ENCODE measurements around the gene VPS8. TPM values are rescaled to one million over a fixed set of nuclear protein-coding genes. Genes with fewer than 3 reads are reported as not detected.

Gene VPS8, protein sequence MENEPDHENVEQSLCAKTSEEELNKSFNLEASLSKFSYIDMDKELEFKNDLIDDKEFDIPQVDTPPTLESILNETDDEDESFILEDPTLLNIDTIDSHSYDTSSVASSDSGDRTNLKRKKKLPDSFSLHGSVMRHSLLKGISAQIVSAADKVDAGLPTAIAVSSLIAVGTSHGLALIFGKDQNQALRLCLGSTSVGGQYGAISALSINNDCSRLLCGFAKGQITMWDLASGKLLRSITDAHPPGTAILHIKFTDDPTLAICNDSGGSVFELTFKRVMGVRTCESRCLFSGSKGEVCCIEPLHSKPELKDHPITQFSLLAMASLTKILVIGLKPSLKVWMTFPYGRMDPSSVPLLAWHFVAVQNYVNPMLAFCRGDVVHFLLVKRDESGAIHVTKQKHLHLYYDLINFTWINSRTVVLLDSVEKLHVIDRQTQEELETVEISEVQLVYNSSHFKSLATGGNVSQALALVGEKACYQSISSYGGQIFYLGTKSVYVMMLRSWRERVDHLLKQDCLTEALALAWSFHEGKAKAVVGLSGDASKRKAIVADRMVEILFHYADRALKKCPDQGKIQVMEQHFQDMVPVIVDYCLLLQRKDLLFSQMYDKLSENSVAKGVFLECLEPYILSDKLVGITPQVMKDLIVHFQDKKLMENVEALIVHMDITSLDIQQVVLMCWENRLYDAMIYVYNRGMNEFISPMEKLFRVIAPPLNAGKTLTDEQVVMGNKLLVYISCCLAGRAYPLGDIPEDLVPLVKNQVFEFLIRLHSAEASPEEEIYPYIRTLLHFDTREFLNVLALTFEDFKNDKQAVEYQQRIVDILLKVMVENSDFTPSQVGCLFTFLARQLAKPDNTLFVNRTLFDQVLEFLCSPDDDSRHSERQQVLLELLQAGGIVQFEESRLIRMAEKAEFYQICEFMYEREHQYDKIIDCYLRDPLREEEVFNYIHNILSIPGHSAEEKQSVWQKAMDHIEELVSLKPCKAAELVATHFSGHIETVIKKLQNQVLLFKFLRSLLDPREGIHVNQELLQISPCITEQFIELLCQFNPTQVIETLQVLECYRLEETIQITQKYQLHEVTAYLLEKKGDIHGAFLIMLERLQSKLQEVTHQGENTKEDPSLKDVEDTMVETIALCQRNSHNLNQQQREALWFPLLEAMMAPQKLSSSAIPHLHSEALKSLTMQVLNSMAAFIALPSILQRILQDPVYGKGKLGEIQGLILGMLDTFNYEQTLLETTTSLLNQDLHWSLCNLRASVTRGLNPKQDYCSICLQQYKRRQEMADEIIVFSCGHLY (N-terminal part only)
- 10 to 100 TPM; 39.2 to 52.7 TPM for total RNA-seq

DNA sequence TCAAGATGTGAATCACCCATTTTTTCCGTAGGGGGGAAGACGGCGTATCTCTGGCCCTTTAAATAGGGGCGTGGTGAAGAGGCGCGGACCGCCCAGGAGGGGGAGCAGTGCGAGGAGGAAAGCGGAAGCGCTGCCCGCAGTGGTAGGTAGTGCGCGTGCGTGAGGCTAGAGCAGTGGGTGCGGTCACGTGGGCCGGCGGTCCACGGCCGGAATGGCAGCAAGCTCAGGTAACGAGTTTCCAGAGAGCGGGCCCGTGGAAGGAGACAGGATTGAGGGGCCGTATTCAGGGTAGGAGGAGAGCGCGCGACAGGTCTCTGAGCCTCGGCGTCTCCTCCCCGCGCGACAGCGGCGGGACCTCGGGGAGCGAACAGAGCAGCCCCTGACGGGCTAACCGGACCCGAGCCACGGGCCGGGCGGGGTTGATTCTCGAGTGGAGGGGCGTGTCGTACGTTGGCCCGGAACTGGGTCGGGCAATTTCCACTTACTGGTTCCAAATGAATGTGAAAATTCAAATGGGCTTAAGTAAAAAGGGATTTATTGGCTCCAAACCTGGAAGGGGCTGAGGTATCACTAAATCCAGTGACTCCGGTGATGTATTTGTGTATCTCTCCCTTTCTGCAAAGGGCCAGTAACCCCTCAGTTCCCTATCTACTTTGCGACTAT lies at the start of gene VPS8:
TSS of gene VPS8 (plus strand) at position 168 of the 663 bp plus-strand sequence. CDS start 12,467 bp downstream, outside the sequence.
- TF ChIP-seq POLR2A (IDR thresholded peaks at IDR 0.05) = peak; percentile 47 to 87 (median 80)
- TF ChIP-seq, protein P1, sequence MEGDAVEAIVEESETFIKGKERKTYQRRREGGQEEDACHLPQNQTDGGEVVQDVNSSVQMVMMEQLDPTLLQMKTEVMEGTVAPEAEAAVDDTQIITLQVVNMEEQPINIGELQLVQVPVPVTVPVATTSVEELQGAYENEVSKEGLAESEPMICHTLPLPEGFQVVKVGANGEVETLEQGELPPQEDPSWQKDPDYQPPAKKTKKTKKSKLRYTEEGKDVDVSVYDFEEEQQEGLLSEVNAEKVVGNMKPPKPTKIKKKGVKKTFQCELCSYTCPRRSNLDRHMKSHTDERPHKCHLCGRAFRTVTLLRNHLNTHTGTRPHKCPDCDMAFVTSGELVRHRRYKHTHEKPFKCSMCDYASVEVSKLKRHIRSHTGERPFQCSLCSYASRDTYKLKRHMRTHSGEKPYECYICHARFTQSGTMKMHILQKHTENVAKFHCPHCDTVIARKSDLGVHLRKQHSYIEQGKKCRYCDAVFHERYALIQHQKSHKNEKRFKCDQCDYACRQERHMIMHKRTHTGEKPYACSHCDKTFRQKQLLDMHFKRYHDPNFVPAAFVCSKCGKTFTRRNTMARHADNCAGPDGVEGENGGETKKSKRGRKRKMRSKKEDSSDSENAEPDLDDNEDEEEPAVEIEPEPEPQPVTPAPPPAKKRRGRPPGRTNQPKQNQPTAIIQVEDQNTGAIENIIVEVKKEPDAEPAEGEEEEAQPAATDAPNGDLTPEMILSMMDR (IDR thresholded peaks at IDR 0.05) = peak; percentile 33 to 86 (median 73)
- Histone ChIP-seq H3K27me3 (no peaks in the 10 kb centered on the region), H3K4me3 (peak within 1 kb of the TSS; percentile 80 to 83), H3K4me1 (peaks cover 14% of the 10 kb centered on the region), H3K9me3 (no peaks in the 10 kb centered on the region), H3K36me3 (replicated peaks in 1 of 2; ENCODE audit: insufficient read depth in 1 of 2, low read depth in 2 of 2) (no peaks in the 10 kb centered on the region), H3K27ac (peak within 1 kb of the TSS; percentile 63 to 80 (median 73))
- WGBS, 2 donors = 0% methylated on average over 19 to 50 of the region's 50 CpGs
- DNase-seq (peak; percentile 96 to 97 (median 96)), ATAC-seq (peak; percentile 99)
- intact Hi-C loops (cut with DNase I) = no loop called here

DNA sequence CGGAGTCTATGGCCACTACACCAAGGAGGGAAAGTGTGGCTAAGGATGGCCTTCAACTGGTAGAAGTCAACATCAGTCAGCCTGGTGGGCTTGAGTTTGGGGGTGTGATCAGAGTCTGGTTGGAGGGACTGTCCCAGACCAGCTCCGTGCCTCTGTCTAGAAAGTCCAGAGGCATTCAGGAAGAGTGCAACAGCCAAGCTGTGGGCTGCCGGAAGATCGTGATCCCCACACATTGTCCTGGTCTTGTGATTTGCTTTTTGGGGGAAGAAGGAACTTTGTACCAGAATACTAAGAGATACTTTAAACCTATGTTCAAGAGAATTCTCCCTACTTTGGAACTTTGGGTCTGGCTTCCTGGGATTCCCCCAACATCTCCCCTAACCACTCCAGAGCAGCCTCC lies 47.8 kb upstream of the VPS8 start:
- intact Hi-C loops (cut with DNase I) = no loop called here
- Histone ChIP-seq H3K27ac (no peak overlapping the region), H3K9me3 (no peaks in the 10 kb centered on the region), H3K4me3 (no peak overlapping the region), H3K27me3 (no peaks in the 10 kb centered on the region), H3K36me3 (replicated peaks in 1 of 2; ENCODE audit: insufficient read depth in 1 of 2, low read depth in 2 of 2) (no peaks in the 10 kb centered on the region), H3K4me1 (peaks cover 41% of the 10 kb centered on the region)
- DNase-seq (no peak), ATAC-seq (no peak)
- no peak for TF ChIP-seq POLR2A (IDR thresholded peaks at IDR 0.05)
- TF ChIP-seq, protein P1 (IDR thresholded peaks at IDR 0.05) = no peak
- WGBS, 2 donors = 93 to 100% methylated on average over 4 of the region's 4 CpGs

- intact Hi-C loops (cut with DNase I) = no loop called here
- DNase-seq (no peak), ATAC-seq (no peak)
- no peaks in the 10 kb centered on the region for H3K36me3 ChIP-seq (replicated peaks in 1 of 2; ENCODE audit: insufficient read depth in 1 of 2, low read depth in 2 of 2)
- no peak overlapping the region for H3K27ac ChIP-seq
- H3K4me1 ChIP-seq = peaks cover 33% of the 10 kb centered on the region
- WGBS, 2 donors = 67 to 78% methylated on average over 10 of the region's 10 CpGs
- H3K27me3 ChIP-seq = no peaks in the 10 kb centered on the region
- TF ChIP-seq POLR2A (IDR thresholded peaks at IDR 0.05) = no peak
- TF ChIP-seq, protein P1 (IDR thresholded peaks at IDR 0.05) = no peak
- no peak overlapping the region for H3K4me3 ChIP-seq
- no peaks in the 10 kb centered on the region for H3K9me3 ChIP-seq
Observed at GRCh38 chr3:184765047-184765729, 46.8 kb upstream of the VPS8 start.

DNA sequence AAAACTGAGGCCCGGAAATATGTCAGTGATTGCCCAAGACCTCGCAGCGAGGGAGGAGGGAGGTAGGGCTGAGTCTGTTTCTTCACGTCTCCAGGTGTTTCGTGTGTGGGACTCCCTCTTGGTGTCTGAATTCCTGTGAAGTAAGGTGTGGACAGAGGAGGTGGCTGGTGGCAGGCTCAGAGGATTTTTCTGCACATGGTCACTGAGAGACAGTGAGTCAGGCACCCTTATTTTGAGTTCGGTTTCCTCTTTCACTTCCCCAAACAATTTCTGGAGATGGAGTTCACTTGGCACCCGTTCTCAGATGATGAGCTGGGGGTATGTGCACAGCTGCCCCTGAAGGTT lies 46.3 kb upstream of the VPS8 start:
- H3K4me1 ChIP-seq = peaks cover 28% of the 10 kb centered on the region
- H3K9me3 ChIP-seq = no peaks in the 10 kb centered on the region
- no peaks in the 10 kb centered on the region for H3K27me3 ChIP-seq
- no peak for DNase-seq
- intact Hi-C loops (cut with DNase I) = no loop called here
- no peak for ATAC-seq
- no peaks in the 10 kb centered on the region for H3K36me3 ChIP-seq (replicated peaks in 1 of 2; ENCODE audit: insufficient read depth in 1 of 2, low read depth in 2 of 2)
- no peak overlapping the region for H3K4me3 ChIP-seq
- TF ChIP-seq, protein P1 (IDR thresholded peaks at IDR 0.05) = no peak
- TF ChIP-seq POLR2A (IDR thresholded peaks at IDR 0.05) = no peak
- no peak overlapping the region for H3K27ac ChIP-seq
- WGBS, 2 donors = 58 to 70% methylated on average over 7 of the region's 7 CpGs

All from body of pancreas (tissue), 4 donors.